BJ (cell line): ENCODE results near the gene LRRC15. TPM values are rescaled to one million over a fixed set of nuclear protein-coding genes. Genes with fewer than 3 reads are reported as not detected.

Experiments used
- CTCF ChIA-PET: fragments of 350-600 bp; formaldehyde crosslinking; extraction: SDS; loops from one replicate; lab custom pipeline; 2021; ENCODE audit warnings: antibody characterized with exemption, inconsistent platforms; lab: Yijun Ruan, JAX
- POLR2A ChIA-PET: fragments of 300-600 bp; sonication (Branson Sonifier 250); formaldehyde crosslinking; extraction: SDS; loops from one replicate; lab custom pipeline; 2021; ENCODE audit warnings: antibody characterized with exemption; lab: Charles Lee
- DNase-seq: peaks from one replicate; pipeline ENCODE4 v3.0.0-alpha.2; 2011; ENCODE audit warnings: low read depth
- H3K27me3 ChIP-seq: 2 replicates; pipeline ENCODE4 v1.6.0; 2011; ENCODE audit warnings: low read length; ENCODE audit not compliant: control insufficient read depth, insufficient read depth
- H3K36me3 ChIP-seq: 2 replicates; pipeline ENCODE4 v1.5.1; 2011; ENCODE audit warnings: low read length; ENCODE audit not compliant: control insufficient read depth, insufficient read depth
- H3K4me3 ChIP-seq: 2 replicates; pipeline ENCODE4 v1.5.1; 2011; ENCODE audit warnings: low read depth, mild to moderate bottlenecking, control low read depth, low read length
- CTCF ChIP-seq: IDR thresholded peaks from 2 replicates; pipeline ENCODE4 v1.5.1; 2011; ENCODE audit warnings: low read depth, mild to moderate bottlenecking, control low read depth, inconsistent platforms, low read length, moderate library complexity; ENCODE audit not compliant: insufficient read depth
- polyA plus RNA-seq: library from polyadenylated mRNA; depleted of rRNA; stranded (reverse); fragments of >200 nt; gene quantifications from 2 replicates; pipeline ENCODE4 v1.2.3, GENCODE V29; 2011

LRRC15 gene
- polyA plus RNA-seq, 1 experiment = 1.2 TPM

GRCh38 chr3:194330160-194330559, 39.4 kb downstream of the LRRC15 start:
- ChIA-PET POLR2A (no interaction called here), CTCF (interaction anchor here (0.9 to 19.6 kb wide), 4 partner anchors 14 to 605 kb away, joined by 4 to 347 read pairs (median 13); partner anchors contain the start of gene GP5)
- no peak overlapping the region for H3K4me3 ChIP-seq
- DNase-seq = no peak
- TF ChIP-seq CTCF = no peak
- no peaks in the 10 kb centered on the region for H3K27me3 ChIP-seq
- no peaks in the 10 kb centered on the region for H3K36me3 ChIP-seq

GRCh38 chr3:194329583-194329965, 40.0 kb downstream of the LRRC15 start:
- Histone ChIP-seq H3K27me3 (no peaks in the 10 kb centered on the region), H3K36me3 (no peaks in the 10 kb centered on the region), H3K4me3 (no peak overlapping the region)
- CTCF ChIA-PET = interaction anchor here (0.9 to 19.6 kb wide), 6 partner anchors 14 to 604 kb away, joined by 3 to 347 read pairs (median 4); partner anchors contain the start of gene GP5
- POLR2A ChIA-PET = no interaction called here
- TF ChIP-seq CTCF = no peak
- DNase-seq = no peak

- H3K36me3 ChIP-seq = no peaks in the 10 kb centered on the region
- no peaks in the 10 kb centered on the region for H3K27me3 ChIP-seq
- CTCF ChIA-PET = interaction anchor here (1.0 to 19.6 kb wide), 5 partner anchors 13 to 87 kb away, joined by 3 to 347 read pairs (median 3); partner anchors contain the start of gene GP5
- H3K4me3 ChIP-seq = no peak overlapping the region
- no peak for DNase-seq
- no peak for TF ChIP-seq CTCF
- POLR2A ChIA-PET = interaction anchor here (0.6 kb wide), 1 partner anchor 626 kb away, joined by 8 read pairs; no protein-coding TSS in a partner anchor
Observed at GRCh38 chr3:194328942-194329582, 40.5 kb downstream of the LRRC15 start.

- no peak overlapping the region for H3K4me3 ChIP-seq
- no peak for TF ChIP-seq CTCF
- H3K36me3 ChIP-seq = no peaks in the 10 kb centered on the region
- no peaks in the 10 kb centered on the region for H3K27me3 ChIP-seq
- DNase-seq = no peak
- POLR2A ChIA-PET = no interaction called here
- CTCF ChIA-PET = interaction anchor here (1.0 to 19.6 kb wide), 4 partner anchors 12 to 547 kb away, joined by 3 to 347 read pairs (median 8); partner anchors contain the start of gene GP5
Observed at GRCh38 chr3:194328053-194328657, 41.4 kb downstream of the LRRC15 start.
